Liver (tissue), 9 donors: ENCODE measurements around the gene OR3A3. TPM values are rescaled to one million over a fixed set of nuclear protein-coding genes. Genes with fewer than 3 reads are reported as not detected.

Experiments used
- DNase-seq: peaks from one replicate; pipeline ENCODE4 v3.0.0-alpha.2; 2017; ENCODE audit warnings: low spot score
- H3K27ac ChIP-seq, 2 donors: one replicate each; pipeline ENCODE4 v1.7.0; 2013; ENCODE audit warnings: inconsistent platforms in 2 of 2, low read length in 2 of 2, control low read depth in 1 of 2, low read depth in 1 of 2, mild to moderate bottlenecking in 1 of 2
- H3K27me3 ChIP-seq, 4 donors: one replicate each; pipeline versions ENCODE4 v1.6.1 to v1.7.0; 2013; ENCODE audit warnings: low read length in 3 of 4, inconsistent platforms in 1 of 4, mild to moderate bottlenecking in 1 of 4, moderate library complexity in 1 of 4; ENCODE audit not compliant: control insufficient read depth in 4 of 4, insufficient read depth in 4 of 4
- H3K36me3 ChIP-seq, 4 donors: one replicate each; pipeline versions ENCODE4 v1.6.1 to v1.7.0; 2013; ENCODE audit warnings: low read length in 3 of 4, mild to moderate bottlenecking in 3 of 4, low read depth in 1 of 4, moderate library complexity in 1 of 4; ENCODE audit not compliant: control insufficient read depth in 4 of 4, insufficient read depth in 3 of 4
- H3K4me1 ChIP-seq, 4 donors: one replicate each; pipeline versions ENCODE4 v1.6.1 to v1.7.0; 2013; ENCODE audit warnings: low read length in 3 of 4, mild to moderate bottlenecking in 3 of 4, moderate library complexity in 1 of 4; ENCODE audit not compliant: control insufficient read depth in 4 of 4, insufficient read depth in 4 of 4
- H3K4me3 ChIP-seq, 3 donors: one replicate each; pipeline versions ENCODE4 v1.6.1 to v1.7.0; 2013; ENCODE audit warnings: low read length in 3 of 3, control low read depth in 1 of 3, low read depth in 1 of 3, mild to moderate bottlenecking in 1 of 3
- H3K9ac ChIP-seq, 2 donors: one replicate each; pipeline ENCODE4 v1.7.0; 2013; ENCODE audit warnings: low read length in 2 of 2, mild to moderate bottlenecking in 2 of 2, moderate library complexity in 2 of 2, control low read depth in 1 of 2, low read depth in 1 of 2
- H3K9me3 ChIP-seq, 4 donors: one replicate each; pipeline versions ENCODE4 v1.6.1 to v1.7.0; 2013; ENCODE audit warnings: low read length in 3 of 4; ENCODE audit not compliant: control insufficient read depth in 4 of 4
- ATF3 ChIP-seq: IDR thresholded peaks from 2 replicates; pipeline ENCODE4 v1.6.1; 2016; ENCODE audit warnings: antibody characterized with exemption
- CTCF ChIP-seq: fragments of 150-350 bp; IDR thresholded peaks from 2 replicates; pipeline ENCODE4 v1.5.1; 2017; ENCODE audit warnings: improper control_type of control experiment, low read depth, low read length; ENCODE audit not compliant: missing input control
- EGR1 ChIP-seq, 2 donors: IDR thresholded peaks; 2 replicates each; pipeline ENCODE4 v1.6.1; 2016 to 2018; ENCODE audit warnings: antibody characterized with exemption in 2 of 2, low read depth in 2 of 2
- FOXA1 ChIP-seq: IDR thresholded peaks from 2 replicates; pipeline ENCODE4 v1.6.1; 2016; ENCODE audit warnings: antibody characterized with exemption
- FOXA2 ChIP-seq: IDR thresholded peaks from 2 replicates; pipeline ENCODE4 v1.6.1; 2016; ENCODE audit warnings: antibody characterized with exemption
- GABPA ChIP-seq, 2 donors: IDR thresholded peaks in 1 of 2; conservative IDR thresholded peaks in 1 of 2; 2 replicates each; pipeline ENCODE4 v1.6.1; 2016; ENCODE audit warnings: antibody characterized with exemption in 2 of 2, mild to moderate bottlenecking in 1 of 2, moderate library complexity in 1 of 2
- HNF4A ChIP-seq, 2 donors: conservative IDR thresholded peaks; 2 replicates each; pipeline ENCODE4 v1.6.1; 2016; ENCODE audit warnings: antibody characterized with exemption in 2 of 2, mild to moderate bottlenecking in 2 of 2
- HNF4G ChIP-seq: IDR thresholded peaks from 2 replicates; pipeline ENCODE4 v1.6.1; 2016; ENCODE audit warnings: antibody characterized with exemption
- JUND ChIP-seq, 2 donors: IDR thresholded peaks; 2 replicates each; pipeline ENCODE4 v1.6.1; 2016; ENCODE audit warnings: antibody characterized with exemption in 2 of 2
- MAX ChIP-seq: IDR thresholded peaks from 2 replicates; pipeline ENCODE4 v1.6.1; 2016; ENCODE audit warnings: antibody characterized with exemption
- NR2F2 ChIP-seq: IDR thresholded peaks from 2 replicates; pipeline ENCODE4 v1.6.1; 2016; ENCODE audit warnings: antibody characterized with exemption
- RAD21 ChIP-seq, 2 donors: IDR thresholded peaks; 2 replicates each; pipeline ENCODE4 v1.6.1; 2016; ENCODE audit warnings: antibody characterized with exemption in 2 of 2, mild to moderate bottlenecking in 2 of 2
- REST ChIP-seq: IDR thresholded peaks from 2 replicates; pipeline ENCODE4 v1.6.1; 2016; ENCODE audit warnings: antibody characterized with exemption, mild to moderate bottlenecking
- RXRA ChIP-seq, 2 donors: IDR thresholded peaks; 2 replicates each; pipeline ENCODE4 v1.6.1; 2017 to 2018; ENCODE audit warnings: antibody characterized with exemption in 2 of 2, mild to moderate bottlenecking in 1 of 2
- SP1 ChIP-seq: IDR thresholded peaks from 2 replicates; pipeline ENCODE4 v1.6.1; 2018; ENCODE audit warnings: antibody characterized with exemption, mild to moderate bottlenecking
- TAF1 ChIP-seq: conservative IDR thresholded peaks from 2 replicates; pipeline ENCODE4 v1.6.1; 2016; ENCODE audit warnings: antibody characterized with exemption, mild to moderate bottlenecking
- ZBTB33 ChIP-seq: IDR thresholded peaks from 2 replicates; pipeline ENCODE4 v1.6.1; 2016; ENCODE audit warnings: antibody characterized with exemption
- WGBS: extraction: QIAGEN DNeasy Blood & Tissue Kit; methylation state at CpG from one replicate; pipeline ENCODE4 v1.1.7; 2013; 5-methylcytosine and 5-hydroxymethylcytosine counted together
- polyA plus RNA-seq, 2 donors: library from polyadenylated mRNA; stranded (reverse) in 1 of 2; unstranded in 1 of 2; fragments of 200-250 nt in 1 of 2; fragments of >200 nt in 1 of 2; fragmentation: Nextera tagmentation in 1 of 2; extraction: Ambion mirVana in 1 of 2; gene quantifications; one replicate each; pipeline versions ENCODE4 v1.2.1 to v1.2.3, GENCODE V29; 2013 to 2015
- total RNA-seq, 2 donors: library from RNA; depleted of rRNA; stranded (reverse); fragments of >200 nt; gene quantifications; one replicate each; pipeline ENCODE4 v1.2.3, GENCODE V29; 2014
- donor health status: healthy.
- donor health status: healthy.
- donor health status: healthy.
- donor health status: healthy.
- donor health status: healthy.

The OR3A3 gene
- total and polyA plus RNA-seq, 4 donors = not detected

DNA sequence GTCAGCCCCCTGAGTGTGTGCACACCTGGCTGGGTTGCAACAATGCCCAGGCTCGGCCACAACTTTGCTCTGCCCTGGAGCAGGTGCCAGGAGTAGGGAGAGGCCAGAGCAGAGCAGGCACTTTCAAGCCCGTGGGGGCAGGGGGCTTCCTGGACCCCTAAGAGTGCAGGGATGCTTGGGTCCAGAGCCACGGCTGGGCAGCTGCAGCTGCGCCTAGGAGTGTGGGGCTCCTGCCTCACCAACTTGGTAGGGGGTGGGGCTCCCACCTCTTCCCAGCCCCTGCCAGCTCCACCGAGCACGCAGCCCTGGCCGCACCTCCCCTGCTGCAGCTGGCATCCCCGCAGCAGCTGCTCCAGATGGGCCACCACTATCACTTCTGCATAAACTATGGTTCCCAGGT lies 32.8 kb upstream of the OR3A3 start:
- Histone ChIP-seq H3K9me3 (no peaks in the 10 kb centered on the region), H3K36me3 (no peaks in the 10 kb centered on the region), H3K9ac (no peak overlapping the region), H3K27ac (no peak overlapping the region), H3K4me3 (no peak overlapping the region), H3K4me1 (no peaks in the 10 kb centered on the region), H3K27me3 (peaks cover 0 to 4% (median 0%) of the 10 kb centered on the region in 4 donors)
- no peak for DNase-seq
- 77% methylated on average over 8 of the region's 8 CpGs for WGBS
- no peak for TF ChIP-seq RAD21 (IDR thresholded peaks at IDR 0.05)
- TF ChIP-seq GABPA (IDR thresholded peaks at IDR 0.05 in 1 of 2, conservative IDR thresholded peaks at IDR 0.05 in 1 of 2) = no peak
- TF ChIP-seq EGR1 (IDR thresholded peaks at IDR 0.05; ENCODE audit: low read depth in 2 of 2) = no peak
- no peak for TF ChIP-seq RXRA (IDR thresholded peaks at IDR 0.05)
- no peak for TF ChIP-seq NR2F2
- TF ChIP-seq FOXA2 = no peak
- TF ChIP-seq REST = no peak
- no peak for TF ChIP-seq HNF4A (conservative IDR thresholded peaks at IDR 0.05)
- no peak for TF ChIP-seq FOXA1
- no peak for TF ChIP-seq TAF1
- no peak for TF ChIP-seq ATF3
- TF ChIP-seq CTCF = no peak
- no peak for TF ChIP-seq MAX
- no peak for TF ChIP-seq ZBTB33
- no peak for TF ChIP-seq JUND (IDR thresholded peaks at IDR 0.05)
- no peak for TF ChIP-seq HNF4G

DNA sequence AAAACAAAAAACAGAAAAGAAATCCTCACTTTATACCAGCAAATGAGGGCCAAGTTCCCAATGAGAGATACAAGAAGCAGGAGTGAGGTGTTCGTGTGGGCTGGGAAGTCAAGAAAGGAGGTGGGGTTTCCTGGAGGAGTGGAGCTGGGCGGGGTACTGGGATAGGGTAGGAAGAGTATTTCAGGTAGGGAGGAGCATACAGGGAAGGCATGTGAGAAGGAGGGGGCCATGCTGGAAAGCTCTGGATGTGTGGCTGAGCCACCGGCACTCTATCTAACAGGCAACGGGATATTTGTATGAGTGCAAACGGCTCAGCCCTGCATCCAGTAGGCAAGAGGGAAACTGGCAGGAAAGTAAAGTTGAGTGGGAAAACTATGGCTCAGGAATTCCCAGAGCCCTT lies 29.2 kb upstream of the OR3A3 start:
- WGBS = 81% methylated on average over 5 of the region's 5 CpGs
- Histone ChIP-seq H3K9ac (no peak overlapping the region), H3K27me3 (peaks cover 0 to 6% (median 3%) of the 10 kb centered on the region in 4 donors)
- no peak for TF ChIP-seq REST
- TF ChIP-seq RXRA (IDR thresholded peaks at IDR 0.05) = no peak
- no peak for TF ChIP-seq FOXA1
- TF ChIP-seq ATF3 = no peak
- TF ChIP-seq GABPA (IDR thresholded peaks at IDR 0.05 in 1 of 2, conservative IDR thresholded peaks at IDR 0.05 in 1 of 2) = no peak
- TF ChIP-seq EGR1 (IDR thresholded peaks at IDR 0.05; ENCODE audit: low read depth in 2 of 2) = no peak
- no peak for TF ChIP-seq RAD21 (IDR thresholded peaks at IDR 0.05)
- no peak for TF ChIP-seq NR2F2
- TF ChIP-seq FOXA2 = no peak
- TF ChIP-seq SP1 = no peak
- TF ChIP-seq TAF1 = no peak
- TF ChIP-seq JUND (IDR thresholded peaks at IDR 0.05) = no peak
- TF ChIP-seq CTCF = no peak

More for the DNA sequence above, 29.2 kb upstream of the OR3A3 start:
- no peak for DNase-seq
- H3K4me3 ChIP-seq = no peak overlapping the region
- H3K9me3 ChIP-seq = peaks cover 0 to 2% (median 0%) of the 10 kb centered on the region in 4 donors
- no peaks in the 10 kb centered on the region for H3K4me1 ChIP-seq
- no peaks in the 10 kb centered on the region for H3K36me3 ChIP-seq
- no peak overlapping the region for H3K27ac ChIP-seq
